GM12875 (cell line): ENCODE measurements around the gene MYO18B.

Experiments used
- H3K4me3 ChIP-seq: one replicate; pipeline ENCODE4 v1.5.1; 2011; ENCODE audit warnings: low read depth, low read length, control low read depth
- CTCF ChIP-seq: IDR thresholded peaks from 2 replicates; pipeline ENCODE4 v1.5.1; 2011; ENCODE audit warnings: low read depth, mild to moderate bottlenecking, control low read depth, inconsistent platforms, low read length, moderate library complexity, borderline replicate concordance; ENCODE audit not compliant: insufficient read depth

MYO18B gene

GRCh38 chr22:25961699-25962098, 219.7 kb downstream of the MYO18B start:
- no peak overlapping the region for H3K4me3 ChIP-seq
- no peak for TF ChIP-seq CTCF

- H3K4me3 ChIP-seq = no peak overlapping the region
- TF ChIP-seq CTCF = no peak
These were observed 220.7 kb downstream of the MYO18B start for GRCh38 chr22:25962711-25963110.

- H3K4me3 ChIP-seq = no peak overlapping the region
- TF ChIP-seq CTCF = no peak
These were observed 223.2 kb downstream of the MYO18B start for GRCh38 chr22:25964961-25965730.

- no peak overlapping the region for H3K4me3 ChIP-seq
- no peak for TF ChIP-seq CTCF
These were observed 224.5 kb downstream of the MYO18B start for GRCh38 chr22:25966448-25966913.

- no peak for TF ChIP-seq CTCF
- no peak overlapping the region for H3K4me3 ChIP-seq
These were observed 227.3 kb downstream of the MYO18B start for GRCh38 chr22:25969286-25969685.

- TF ChIP-seq CTCF = no peak
- H3K4me3 ChIP-seq = no peak overlapping the region
These were observed 227.9 kb downstream of the MYO18B start for GRCh38 chr22:25969901-25970300.

GRCh38 chr22:25970374-25970911, 228.5 kb downstream of the MYO18B start:
- no peak for TF ChIP-seq CTCF
- H3K4me3 ChIP-seq = no peak overlapping the region
